Activated gamma-delta T cell treated with Interleukin-2 at 50 U/mL for 16 hours (primary cell): Measurements from ENCODE around the gene SGMS2.
A peak's percentile ranks its signal among the peaks of the same experiment; 100 is the strongest.
"Not testable (repeated sequence)": the region's sequence is repeated elsewhere in the genome, so short reads cannot be mapped to it uniquely, and the experiment has no call there.

Experiments used
- DNase-seq: peaks from one replicate; pipeline ENCODE4 v3.0.0-alpha.2; 2020

SGMS2 gene

DNA sequence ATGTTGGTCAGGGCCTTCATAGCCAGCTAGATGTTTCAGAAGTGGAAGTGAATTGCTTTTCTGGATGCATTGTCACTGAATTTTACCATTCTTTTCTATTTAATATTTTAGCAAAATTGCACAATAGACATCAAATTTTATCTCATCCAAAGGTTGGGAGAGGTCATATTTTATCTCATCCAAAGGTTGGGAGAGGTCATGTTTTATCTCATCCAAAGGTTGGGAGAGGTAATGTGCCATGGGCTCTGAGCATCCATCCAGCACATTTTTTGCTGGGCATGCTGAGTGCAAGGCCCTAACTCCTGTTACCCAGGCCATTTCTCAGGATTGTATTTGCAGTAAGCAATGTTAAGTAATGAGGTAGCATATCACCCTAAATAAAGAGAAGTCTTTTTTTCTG lies 91.9 kb downstream of the SGMS2 start:
- no peak for DNase-seq

DNA sequence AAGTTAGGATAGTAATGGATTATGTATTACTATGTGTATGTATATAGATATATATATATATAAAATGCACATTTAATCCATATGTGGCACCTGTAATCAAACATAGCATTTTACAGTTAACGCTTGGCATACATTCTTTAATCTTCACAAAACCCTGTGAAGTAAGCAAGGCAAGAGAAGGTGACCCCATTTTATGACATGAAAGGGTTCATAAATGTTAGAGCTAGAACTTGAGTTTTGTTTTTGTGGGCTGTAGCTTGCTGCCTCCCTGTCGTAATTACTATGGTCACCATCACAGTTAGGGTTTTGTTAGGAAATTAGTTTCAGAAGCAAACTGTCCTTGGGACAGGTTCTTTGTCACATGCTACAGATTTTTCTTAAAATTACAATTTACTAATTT lies 92.8 kb downstream of the SGMS2 start:
- DNase-seq = no peak

DNA sequence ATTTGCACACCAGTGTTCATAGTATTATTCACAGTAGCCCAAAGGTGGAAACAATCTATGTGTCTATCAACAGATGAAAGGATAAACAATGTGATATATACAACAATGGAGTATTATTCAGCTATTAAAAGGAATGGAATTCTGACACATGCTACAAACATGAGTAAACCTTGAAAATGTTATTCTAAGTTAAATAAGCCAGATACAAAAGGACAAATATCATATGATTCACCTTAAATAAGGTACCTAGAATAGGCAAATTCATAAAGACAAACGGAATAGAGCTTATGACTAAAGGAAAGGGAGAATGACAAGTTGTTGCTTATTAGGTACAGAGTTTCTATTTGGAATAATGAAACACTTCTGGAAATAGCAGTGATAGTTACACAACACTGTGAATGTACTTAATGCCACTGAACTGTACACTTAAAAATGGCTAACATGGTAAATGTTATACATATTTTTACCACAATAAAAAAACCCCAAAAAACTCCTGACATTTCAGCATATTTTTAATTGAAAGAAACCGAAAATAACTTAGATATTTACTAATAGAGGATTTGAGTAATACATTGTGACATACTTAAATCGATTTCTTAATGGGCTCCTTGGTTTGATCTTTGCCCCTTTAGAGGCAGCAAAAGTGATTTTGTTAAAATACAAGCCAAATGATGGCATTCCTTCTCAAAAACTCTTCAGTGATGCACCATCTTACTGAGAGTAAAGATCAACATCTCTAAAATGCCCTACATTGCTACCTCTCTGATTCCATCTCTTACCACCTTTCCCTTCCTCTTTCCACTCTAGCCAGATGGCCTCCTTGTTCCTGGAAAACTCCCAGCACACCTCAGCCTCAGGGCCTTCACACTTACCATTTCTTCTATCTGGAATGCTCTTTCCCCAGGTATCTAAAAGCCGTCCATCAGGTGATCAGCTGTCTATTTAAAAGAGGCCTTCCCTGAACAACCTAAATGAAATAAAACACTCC lies 98.0 kb downstream of the SGMS2 start:
- no peak for DNase-seq

- not testable (repeated sequence) for DNase-seq
Measured at GRCh38 chr4:107925713-107926112, 101.0 kb downstream of the SGMS2 start.

DNA sequence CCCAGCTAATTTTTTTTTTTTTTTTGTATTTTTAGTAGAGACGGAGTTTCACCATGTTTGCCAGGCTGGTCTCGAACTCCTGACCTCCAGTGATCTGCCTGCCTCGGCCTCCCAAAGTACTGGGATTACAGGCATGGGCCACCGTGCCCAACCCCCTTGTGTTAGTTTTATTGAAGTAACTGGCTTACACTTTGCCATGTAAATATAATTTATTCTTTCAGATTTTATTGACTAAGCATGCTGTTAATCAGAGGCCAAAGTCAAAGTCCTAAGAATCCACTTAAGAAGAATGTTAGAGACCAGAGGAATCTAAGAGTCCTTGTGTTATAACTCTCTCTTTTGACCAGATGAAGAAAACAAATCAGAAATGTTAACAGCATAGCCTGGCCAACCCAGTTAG lies 102.1 kb downstream of the SGMS2 start:
- DNase-seq = not testable (repeated sequence)

DNA sequence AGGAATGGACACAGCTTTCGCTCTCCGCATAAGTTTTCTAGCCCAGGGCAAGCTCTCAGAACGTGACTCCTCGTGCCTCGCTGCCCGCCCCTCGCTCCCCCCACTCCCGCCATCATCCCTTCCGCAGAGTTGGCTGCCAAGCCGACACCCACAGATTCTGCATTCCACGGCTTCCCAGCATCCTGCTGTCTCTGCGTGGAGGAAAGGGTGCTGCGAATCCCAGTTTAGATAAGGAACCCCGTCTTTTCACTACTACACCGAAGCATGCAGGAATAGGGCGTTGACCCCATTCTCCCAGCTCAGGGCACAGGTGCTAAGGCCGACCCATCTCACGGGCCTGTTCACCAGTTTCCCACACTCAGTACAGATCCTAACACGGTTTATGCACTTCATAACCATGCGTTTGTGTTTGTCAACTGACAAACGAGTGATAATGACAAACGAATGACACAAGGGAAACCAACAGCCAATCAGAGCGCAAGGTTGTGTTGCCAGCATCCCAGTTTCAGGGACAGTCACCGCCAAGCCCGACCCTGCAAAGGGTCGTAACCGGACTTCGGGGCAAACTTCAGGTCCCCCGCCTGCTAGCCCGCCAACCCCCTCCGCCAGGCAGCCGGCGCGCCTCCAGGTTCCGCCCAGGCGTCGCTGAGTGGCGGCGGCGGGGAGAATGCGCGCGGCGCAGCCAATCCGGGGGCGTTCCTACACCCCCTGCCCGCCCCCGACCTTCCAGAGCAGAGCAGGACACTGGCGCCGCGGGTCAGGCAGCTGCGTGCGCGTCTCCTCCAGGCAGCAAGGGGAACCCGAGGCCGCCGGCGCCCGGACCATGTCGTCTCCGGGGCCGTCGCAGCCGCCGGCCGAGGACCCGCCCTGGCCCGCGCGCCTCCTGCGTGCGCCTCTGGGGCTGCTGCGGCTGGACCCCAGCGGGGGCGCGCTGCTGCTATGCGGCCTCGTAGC lies 106.4 kb downstream of the SGMS2 start, which contains the start of gene CYP2U1:
TSS of gene CYP2U1 (plus strand) at position 729 of the 954 bp plus-strand sequence. CDS start at position 824, 95 bp downstream.
- peak; percentile 76 for DNase-seq

GRCh38 chr4:107931775-107932321 lies 107.1 kb downstream of the SGMS2 start:
- peak; percentile 27 for DNase-seq

DNA sequence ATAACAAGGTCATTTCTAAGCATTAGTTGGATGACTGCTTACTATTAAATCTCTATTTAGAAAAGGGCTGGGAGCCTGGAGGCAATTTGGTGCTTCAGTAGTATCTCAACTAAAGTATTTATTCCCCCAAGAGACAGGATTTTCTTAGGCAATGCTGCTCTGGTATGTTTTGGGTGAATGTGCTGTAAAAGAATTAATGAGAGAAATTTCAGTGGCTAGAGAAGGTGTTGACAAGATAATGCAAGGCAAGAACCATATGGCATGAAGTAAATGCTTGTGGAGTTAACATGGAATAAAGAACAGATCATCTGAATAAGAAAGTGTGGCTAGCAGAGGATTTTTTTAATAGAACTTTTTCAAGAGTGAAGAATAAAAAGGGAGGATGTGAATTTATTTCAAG lies 110.5 kb downstream of the SGMS2 start:
- DNase-seq = no peak

GRCh38 chr4:107937040-107937439 lies 112.3 kb downstream of the SGMS2 start:
- no peak for DNase-seq

DNA sequence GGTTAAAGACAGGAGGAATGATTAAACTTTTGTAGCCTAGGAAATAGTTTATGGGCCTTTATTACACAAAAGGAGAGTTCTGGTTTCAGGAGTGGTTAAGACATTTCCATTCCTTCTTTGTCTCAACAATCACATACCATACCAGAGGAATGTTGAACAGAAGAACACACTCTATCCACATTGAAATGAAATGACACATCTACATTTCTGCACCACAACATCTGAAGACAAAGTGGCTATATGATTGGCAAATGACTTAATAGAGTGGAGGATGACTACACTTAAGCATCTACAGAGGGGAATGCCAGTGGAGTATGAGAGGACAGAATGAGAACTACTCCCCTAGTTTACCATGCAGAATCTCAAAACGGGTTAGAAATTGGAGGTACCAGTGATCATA lies 114.6 kb downstream of the SGMS2 start:
- no peak for DNase-seq

DNA sequence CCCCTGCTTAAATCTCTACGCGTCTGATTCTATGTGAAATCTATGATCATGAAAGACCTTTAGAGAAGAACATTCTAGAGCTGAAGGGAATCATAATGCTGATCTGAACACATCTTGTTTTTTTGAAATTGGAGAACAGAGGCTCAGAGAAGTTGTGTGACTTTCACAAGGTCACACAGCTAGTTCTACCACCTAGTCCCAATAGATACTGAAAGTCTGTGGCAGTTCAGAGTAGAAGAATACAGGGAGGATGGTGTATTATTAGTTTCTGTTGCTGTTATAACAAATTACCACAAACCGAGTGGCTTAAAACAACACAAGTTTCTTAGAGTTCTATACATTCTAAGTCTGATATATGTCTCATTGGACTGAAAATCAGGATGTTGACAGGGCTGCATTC lies 121.1 kb downstream of the SGMS2 start:
- no peak for DNase-seq

GRCh38 chr4:107950746-107951540 lies 126.2 kb downstream of the SGMS2 start:
- DNase-seq = no peak

GRCh38 chr4:107951551-107951950 lies 126.8 kb downstream of the SGMS2 start:
- DNase-seq = no peak

GRCh38 chr4:107956011-107956410 lies 131.3 kb downstream of the SGMS2 start:
- DNase-seq = no peak
